ENCODE measurements around the gene HLA-DRA.
"Not testable (repeated sequence)": the region's sequence is repeated elsewhere in the genome, so short reads cannot be mapped to it uniquely, and the experiment has no call there.

HLA-DRA gene

DNA sequence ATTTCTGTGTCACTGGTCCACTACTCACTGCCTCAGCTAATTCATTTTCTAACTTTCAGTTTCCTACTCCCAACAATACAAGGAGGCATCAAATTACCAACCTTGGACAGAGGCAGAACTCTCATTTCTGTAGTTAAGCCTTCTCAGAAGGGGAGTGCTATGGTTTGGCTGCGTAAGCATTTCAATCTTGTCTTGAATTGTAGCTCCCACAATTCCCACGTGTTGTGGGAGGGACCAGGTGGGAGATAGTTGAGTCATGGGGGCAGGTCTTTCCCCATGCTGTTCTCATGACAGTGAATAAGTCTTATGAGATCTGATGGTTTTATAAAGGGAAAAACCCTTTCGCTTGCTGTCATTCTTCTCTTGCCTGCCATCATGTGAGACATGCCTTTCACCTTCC is 22.9 kb downstream of the HLA-DRA start:
- Histone ChIP-seq H3K27ac (no peak overlapping the region), H3K27me3 (peaks cover 55% of the 10 kb centered on the region), H3K4me3 (ENCODE audit: low read depth in 1 of 2, low read length in 1 of 2) (no peak overlapping the region), H3K36me3 (no peaks in the 10 kb centered on the region), H3K9me3 (no peaks in the 10 kb centered on the region), H3K4me1 (ENCODE audit: control insufficient read depth in 1 of 2, insufficient read depth in 1 of 2, low read depth in 1 of 2, low read length in 1 of 2) (no peaks in the 10 kb centered on the region)
- TF ChIP-seq, protein P1, sequence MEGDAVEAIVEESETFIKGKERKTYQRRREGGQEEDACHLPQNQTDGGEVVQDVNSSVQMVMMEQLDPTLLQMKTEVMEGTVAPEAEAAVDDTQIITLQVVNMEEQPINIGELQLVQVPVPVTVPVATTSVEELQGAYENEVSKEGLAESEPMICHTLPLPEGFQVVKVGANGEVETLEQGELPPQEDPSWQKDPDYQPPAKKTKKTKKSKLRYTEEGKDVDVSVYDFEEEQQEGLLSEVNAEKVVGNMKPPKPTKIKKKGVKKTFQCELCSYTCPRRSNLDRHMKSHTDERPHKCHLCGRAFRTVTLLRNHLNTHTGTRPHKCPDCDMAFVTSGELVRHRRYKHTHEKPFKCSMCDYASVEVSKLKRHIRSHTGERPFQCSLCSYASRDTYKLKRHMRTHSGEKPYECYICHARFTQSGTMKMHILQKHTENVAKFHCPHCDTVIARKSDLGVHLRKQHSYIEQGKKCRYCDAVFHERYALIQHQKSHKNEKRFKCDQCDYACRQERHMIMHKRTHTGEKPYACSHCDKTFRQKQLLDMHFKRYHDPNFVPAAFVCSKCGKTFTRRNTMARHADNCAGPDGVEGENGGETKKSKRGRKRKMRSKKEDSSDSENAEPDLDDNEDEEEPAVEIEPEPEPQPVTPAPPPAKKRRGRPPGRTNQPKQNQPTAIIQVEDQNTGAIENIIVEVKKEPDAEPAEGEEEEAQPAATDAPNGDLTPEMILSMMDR (IDR thresholded peaks at IDR 0.05), result no peak

DNA sequence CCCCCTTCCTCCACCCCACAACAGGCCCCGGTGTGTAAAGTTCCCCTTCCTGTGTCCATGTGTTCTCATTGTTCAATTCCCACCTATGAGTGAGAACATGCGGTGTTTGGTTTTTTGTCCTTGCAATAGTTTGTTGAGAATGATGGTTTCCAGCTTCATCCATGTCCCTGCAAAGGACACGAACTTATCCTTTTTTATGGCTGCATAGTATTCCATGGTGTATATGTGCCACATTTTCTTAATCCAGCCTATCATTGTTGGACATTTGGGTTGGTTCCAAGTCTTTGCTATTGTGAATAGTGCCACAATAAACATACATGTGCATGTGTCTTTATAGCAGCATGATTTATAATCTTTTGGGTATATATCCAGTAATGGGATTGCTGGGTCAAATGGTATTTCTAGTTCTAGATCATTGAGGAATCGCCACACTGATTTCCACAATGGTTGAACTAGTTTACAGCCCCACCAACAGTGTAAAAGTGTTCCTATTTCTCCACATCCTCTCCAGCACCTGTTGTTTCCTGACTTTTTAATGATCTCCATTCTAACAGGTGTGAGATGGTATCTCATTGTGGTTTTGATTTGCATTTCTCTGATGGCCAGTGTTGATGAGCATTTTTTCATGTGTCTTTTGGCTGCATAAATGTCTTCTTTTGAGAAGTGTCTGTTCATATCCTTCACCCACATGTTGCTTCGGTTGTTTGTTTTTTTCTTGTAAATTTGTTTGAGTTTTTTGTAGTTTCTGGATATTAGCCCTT is 28.2 kb downstream of the HLA-DRA start:
- not testable (repeated sequence) for H3K9me3 ChIP-seq; H3K4me1 ChIP-seq (ENCODE audit: control insufficient read depth in 1 of 2, insufficient read depth in 1 of 2, low read depth in 1 of 2, low read length in 1 of 2); H3K27me3 ChIP-seq; H3K4me3 ChIP-seq (ENCODE audit: low read depth in 1 of 2, low read length in 1 of 2); H3K27ac ChIP-seq; H3K36me3 ChIP-seq

DNA sequence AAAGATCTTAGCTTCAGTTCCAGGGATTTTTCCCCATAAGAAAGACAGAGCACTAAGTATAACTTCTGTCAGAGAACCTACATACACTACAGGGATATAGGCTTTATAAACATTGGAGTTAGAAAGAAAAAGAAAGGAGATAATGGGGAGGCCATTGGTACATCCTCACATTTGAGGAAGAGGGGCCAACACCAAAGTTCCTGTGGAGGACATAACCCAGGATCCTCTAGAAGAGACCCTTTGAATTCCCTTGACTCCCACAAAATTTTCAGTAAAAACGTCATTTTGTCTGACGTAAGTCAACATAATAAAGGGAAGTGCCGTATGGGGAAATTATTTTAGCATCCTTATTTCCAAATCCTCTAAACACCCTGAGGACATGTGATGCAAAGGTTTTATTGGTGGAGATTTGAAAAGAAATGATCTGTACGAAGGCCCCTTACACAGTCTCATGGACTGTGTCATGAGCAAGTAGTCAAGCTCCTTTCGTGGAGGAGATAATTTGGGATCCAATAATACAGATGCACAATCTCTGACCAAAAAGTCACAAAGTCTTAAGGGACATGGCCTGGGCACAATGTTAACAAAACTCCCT is 33.2 kb downstream of the HLA-DRA start:
- no peak overlapping the region for H3K27ac ChIP-seq
- TF ChIP-seq, protein P1 (IDR thresholded peaks at IDR 0.05), result no peak
- H3K4me1 ChIP-seq (ENCODE audit: control insufficient read depth in 1 of 2, insufficient read depth in 1 of 2, low read depth in 1 of 2, low read length in 1 of 2), result peaks cover 3 to 8% of the 10 kb centered on the region in 2 experiments
- no peak overlapping the region for H3K4me3 ChIP-seq (ENCODE audit: low read depth in 1 of 2, low read length in 1 of 2)
- no peaks in the 10 kb centered on the region for H3K9me3 ChIP-seq
- no peaks in the 10 kb centered on the region for H3K36me3 ChIP-seq
- H3K27me3 ChIP-seq, result no peaks in the 10 kb centered on the region

DNA sequence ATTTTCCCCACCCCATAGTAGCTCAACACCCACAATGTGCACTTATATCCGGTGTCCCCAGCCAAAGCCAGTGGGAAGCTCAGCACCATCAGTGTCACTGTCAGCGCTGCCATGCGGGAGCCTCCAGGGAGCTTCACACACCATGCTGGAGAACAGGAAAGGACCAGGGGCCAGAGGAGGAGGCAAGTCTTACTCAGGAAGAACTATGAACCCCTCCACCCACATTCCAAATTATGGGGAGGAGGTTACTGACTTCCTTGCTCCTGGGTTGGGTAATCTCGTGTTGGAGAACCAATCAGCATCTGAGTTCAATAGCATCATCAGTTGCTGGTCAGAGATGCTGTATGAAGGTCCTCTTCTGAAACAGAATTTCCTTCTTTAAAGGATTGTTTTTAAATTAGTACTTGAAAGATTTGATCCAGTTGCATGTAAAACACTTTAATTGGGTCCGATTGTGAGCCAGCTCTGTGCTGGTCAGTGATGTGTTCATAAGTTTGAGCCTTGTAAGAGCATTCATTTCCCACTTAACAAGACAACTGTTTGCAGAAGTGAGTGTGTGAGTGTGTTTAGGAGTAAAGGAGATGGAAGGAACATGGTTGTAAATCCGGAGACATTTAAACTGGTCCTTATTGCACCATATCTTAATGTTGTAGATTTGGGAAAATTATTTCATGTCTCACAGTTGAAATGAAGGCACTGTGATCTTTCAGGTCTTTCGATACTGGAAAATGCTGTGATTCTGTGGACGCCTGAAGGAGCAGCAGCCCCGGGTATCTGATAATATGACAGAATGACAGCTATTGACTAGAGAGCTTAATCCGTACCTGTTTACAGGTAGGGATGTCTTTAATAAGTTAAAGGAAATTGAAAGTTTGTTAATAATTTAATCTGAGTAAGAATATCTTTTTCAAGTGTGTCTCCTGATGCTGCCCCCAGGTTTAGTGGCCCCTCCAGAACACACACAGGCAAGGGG is 34.0 kb downstream of the HLA-DRA start:
- not testable (repeated sequence) for H3K27me3 ChIP-seq; H3K9me3 ChIP-seq; H3K4me3 ChIP-seq (ENCODE audit: low read depth in 1 of 2, low read length in 1 of 2); H3K27ac ChIP-seq; H3K36me3 ChIP-seq; H3K4me1 ChIP-seq (ENCODE audit: control insufficient read depth in 1 of 2, insufficient read depth in 1 of 2, low read depth in 1 of 2, low read length in 1 of 2)

DNA sequence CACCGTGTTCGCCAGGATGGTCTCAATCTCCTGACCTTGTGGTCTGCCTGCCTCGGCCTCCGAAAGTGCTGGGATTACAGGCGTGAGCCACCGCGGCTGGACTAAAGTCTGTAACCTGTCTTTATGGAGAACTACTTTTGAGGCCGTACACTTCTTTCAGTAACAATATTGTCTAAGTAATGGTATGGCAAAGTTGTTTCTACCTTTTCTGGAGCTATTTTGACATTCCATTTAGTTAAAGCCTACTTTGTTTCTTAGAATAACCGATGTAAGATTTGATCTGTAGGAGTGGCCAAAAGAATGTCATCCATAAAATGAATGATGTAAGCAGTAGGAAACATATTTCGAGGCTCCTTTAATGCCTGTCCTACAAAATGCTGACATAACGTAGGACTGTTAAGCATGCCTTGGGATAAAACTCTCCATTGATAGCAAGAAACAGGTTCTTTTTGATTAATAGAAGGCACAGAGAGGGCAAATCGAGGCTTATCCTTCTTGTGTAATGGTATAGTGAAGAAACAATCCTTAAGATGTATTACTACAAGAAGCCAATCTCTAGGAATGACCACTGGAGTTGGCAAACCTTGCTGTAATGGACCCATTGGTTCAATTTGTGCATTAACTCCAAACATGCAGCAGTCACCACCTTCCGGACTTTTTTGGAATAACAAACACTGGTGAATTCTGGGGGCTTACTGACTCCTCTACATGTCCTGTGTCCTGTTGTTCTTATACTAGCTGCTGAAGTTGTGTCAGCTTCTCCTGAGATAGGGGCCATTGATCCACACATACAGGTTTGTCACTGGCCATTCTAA is 35.9 kb downstream of the HLA-DRA start:
- Histone ChIP-seq H3K27ac (no peak overlapping the region), H3K27me3 (no peaks in the 10 kb centered on the region), H3K4me1 (ENCODE audit: control insufficient read depth in 1 of 2, insufficient read depth in 1 of 2, low read depth in 1 of 2, low read length in 1 of 2) (peaks cover 3 to 8% of the 10 kb centered on the region in 2 experiments), H3K4me3 (ENCODE audit: low read depth in 1 of 2, low read length in 1 of 2) (no peak overlapping the region), H3K9me3 (no peaks in the 10 kb centered on the region), H3K36me3 (no peaks in the 10 kb centered on the region)
- TF ChIP-seq, protein P1 (IDR thresholded peaks at IDR 0.05), result no peak

Measured in neutrophil (primary cell).